Trophoblast cell (in vitro differentiated cells and primary cell): Measurements from ENCODE around the gene KCTD5.

Experiments
- DNase-seq, 2 donors: peaks; one replicate each; pipeline ENCODE4 v3.0.0-alpha.2; 2016
- H2AFZ ChIP-seq: 2 replicates; pipeline ENCODE4 v1.6.1; 2013; ENCODE audit warnings: low read length, moderate library complexity, mild to moderate bottlenecking; ENCODE audit not compliant: insufficient read depth, poor library complexity
- H2AK5ac ChIP-seq: 2 replicates; pipeline ENCODE4 v1.6.1; 2013; ENCODE audit warnings: mild to moderate bottlenecking, low read length
- H2BK120ac ChIP-seq: 2 replicates; pipeline ENCODE4 v1.6.1; 2013; ENCODE audit warnings: low read length, mild to moderate bottlenecking, moderate library complexity; ENCODE audit not compliant: insufficient read depth, poor library complexity
- H2BK12ac ChIP-seq: 2 replicates; pipeline ENCODE4 v1.6.1; 2013; ENCODE audit warnings: mild to moderate bottlenecking, low read length, moderate library complexity
- H2BK5ac ChIP-seq: 2 replicates; pipeline ENCODE4 v1.6.1; 2013; ENCODE audit warnings: low read length, low read depth, moderate library complexity, mild to moderate bottlenecking; ENCODE audit not compliant: poor library complexity
- H3K14ac ChIP-seq: 2 replicates; pipeline ENCODE4 v1.6.1; 2013; ENCODE audit warnings: mild to moderate bottlenecking, low read length
- H3K18ac ChIP-seq: 2 replicates; pipeline ENCODE4 v1.6.1; 2013; ENCODE audit warnings: mild to moderate bottlenecking, low read length
- H3K23ac ChIP-seq: 2 replicates; pipeline ENCODE4 v1.6.1; 2013; ENCODE audit warnings: low read length
- H3K27ac ChIP-seq: 2 replicates; pipeline ENCODE4 v1.5.1; 2013; ENCODE audit warnings: low read depth, mild to moderate bottlenecking, inconsistent platforms, low read length, moderate library complexity
- H3K27me3 ChIP-seq: 2 replicates; pipeline ENCODE4 v1.6.1; 2013; ENCODE audit warnings: inconsistent platforms, mild to moderate bottlenecking, low read length, moderate library complexity; ENCODE audit not compliant: insufficient read depth
- H3K36me3 ChIP-seq, 2 experiments: 1 replicate in 1 of 2; 2 replicates in 1 of 2; pipeline ENCODE4 v1.6.1; 2013; ENCODE audit warnings: low read length in 2 of 2, mild to moderate bottlenecking in 2 of 2, moderate library complexity in 1 of 2; ENCODE audit not compliant: insufficient read depth in 2 of 2, control insufficient read depth in 1 of 2
- H3K4ac ChIP-seq: 2 replicates; pipeline ENCODE4 v1.6.1; 2013; ENCODE audit warnings: low read depth, mild to moderate bottlenecking, low read length, moderate library complexity
- H3K4me1 ChIP-seq, 2 experiments: 1 replicate in 1 of 2; 2 replicates in 1 of 2; pipeline ENCODE4 v1.6.1; 2013; ENCODE audit warnings: low read length in 2 of 2, mild to moderate bottlenecking in 2 of 2, moderate library complexity in 1 of 2; ENCODE audit not compliant: insufficient read depth in 2 of 2, control insufficient read depth in 1 of 2
- H3K4me2 ChIP-seq: 2 replicates; pipeline ENCODE4 v1.6.1; 2013; ENCODE audit warnings: inconsistent platforms, mild to moderate bottlenecking, low read length, moderate library complexity
- H3K4me3 ChIP-seq: 2 replicates; pipeline ENCODE4 v1.5.1; 2013; ENCODE audit warnings: mild to moderate bottlenecking, low read depth, low read length, inconsistent platforms
- H3K79me1 ChIP-seq: one replicate; pipeline ENCODE4 v1.6.1; 2013; ENCODE audit warnings: low read length
- H3K79me2 ChIP-seq: 2 replicates; pipeline ENCODE4 v1.6.1; 2013; ENCODE audit warnings: low read length, mild to moderate bottlenecking; ENCODE audit not compliant: control insufficient read depth, insufficient read depth, poor library complexity
- H3K9ac ChIP-seq: 2 replicates; pipeline ENCODE4 v1.6.1; 2013; ENCODE audit warnings: mild to moderate bottlenecking, low read length
- H3K9me3 ChIP-seq: 2 replicates; pipeline ENCODE4 v1.6.1; 2013; ENCODE audit warnings: low read depth, mild to moderate bottlenecking, control low read depth, inconsistent platforms, low read length; ENCODE audit not compliant: insufficient read depth
- H4K12ac ChIP-seq: 2 replicates; pipeline ENCODE4 v1.6.1; 2013; ENCODE audit warnings: low read depth, mild to moderate bottlenecking, low read length, moderate library complexity
- H4K8ac ChIP-seq: 2 replicates; pipeline ENCODE4 v1.6.1; 2013; ENCODE audit warnings: low read depth, mild to moderate bottlenecking, low read length, moderate library complexity
- H4K91ac ChIP-seq: one replicate; pipeline ENCODE4 v1.6.1; 2013; ENCODE audit warnings: low read depth, mild to moderate bottlenecking, low read length, moderate library complexity
- WGBS: extraction: QIAGEN DNeasy Blood & Tissue Kit; methylation state at CpG from one replicate; pipeline ENCODE4 v1.1.7; 2013; ENCODE audit warnings: missing lambda C conversion rate; ENCODE audit not compliant: insufficient read length, insufficient coverage; ENCODE audit errors: extremely low coverage; 5-methylcytosine and 5-hydroxymethylcytosine counted together

Gene KCTD5

GRCh38 chr16:2755158-2755557, 72.8 kb downstream of the KCTD5 start:
- 100% methylated on average over 1 of the region's 3 CpGs for WGBS
- DNase-seq: no peak
- Histone ChIP-seq H3K4me3 (no peak overlapping the region), H3K79me1 (peaks cover 20% of the 10 kb centered on the region), H3K79me2 (peaks cover 46% of the 10 kb centered on the region), H4K12ac (no peak overlapping the region), H4K8ac (no peak overlapping the region), H3K14ac (no peak overlapping the region), H3K23ac (no peak overlapping the region), H3K36me3 (peaks cover 25 to 37% of the 10 kb centered on the region in 2 experiments), H3K9ac (no peak overlapping the region), H2BK120ac (no peak overlapping the region), H2BK5ac (no peak overlapping the region), H3K27me3 (no peaks in the 10 kb centered on the region), H2AK5ac (no peak overlapping the region), H3K4ac (peak overlapping the region; percentile 95), H3K4me2 (peak overlapping the region; percentile 6), H2BK12ac (no peak overlapping the region), H2AFZ (no peak overlapping the region), H4K91ac (no peak overlapping the region), H3K18ac (no peak overlapping the region), H3K4me1 (peaks cover 10 to 14% of the 10 kb centered on the region in 2 experiments), H3K9me3 (peaks cover under 1% of the 10 kb centered on the region), H3K27ac (no peak overlapping the region)

DNA sequence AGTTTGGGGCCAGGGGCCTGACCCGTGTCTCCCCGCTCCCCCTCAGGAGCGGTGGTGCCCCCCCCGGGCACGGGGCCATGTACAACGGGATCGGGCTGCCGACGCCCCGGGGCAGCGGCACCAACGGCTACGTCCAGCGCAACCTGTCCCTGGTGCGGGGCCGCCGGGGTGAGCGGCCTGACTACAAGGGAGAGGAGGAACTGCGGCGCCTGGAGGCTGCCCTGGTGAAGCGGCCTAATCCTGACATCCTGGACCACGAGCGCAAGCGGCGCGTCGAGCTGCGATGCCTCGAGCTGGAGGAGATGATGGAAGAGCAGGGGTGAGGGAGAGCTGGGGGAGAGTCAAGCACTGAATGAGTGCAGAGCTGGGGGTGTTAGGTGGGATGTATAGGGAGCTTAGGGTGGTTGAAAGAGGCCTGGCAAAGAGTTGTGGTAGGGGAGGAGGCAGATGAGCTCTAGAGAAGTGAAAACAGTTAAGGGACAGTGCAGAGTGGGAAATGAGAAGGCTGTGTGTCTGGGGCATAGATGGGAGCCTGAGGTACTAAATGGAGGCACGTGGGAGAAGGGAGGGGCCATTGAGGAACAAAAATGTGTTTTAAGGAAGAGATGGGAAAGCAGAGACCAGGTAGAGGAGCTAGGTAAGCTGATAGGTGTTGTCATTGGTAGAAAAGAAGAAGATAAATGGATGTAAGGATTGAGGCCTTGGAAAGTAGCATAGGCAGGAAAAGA, 74.1 kb downstream of the KCTD5 start:
- peak overlapping the region; percentile 28 for H4K12ac ChIP-seq
- H3K23ac ChIP-seq: no peak overlapping the region
- WGBS: no CpG with 5 or more reads among the region's 30 CpGs

DNA sequence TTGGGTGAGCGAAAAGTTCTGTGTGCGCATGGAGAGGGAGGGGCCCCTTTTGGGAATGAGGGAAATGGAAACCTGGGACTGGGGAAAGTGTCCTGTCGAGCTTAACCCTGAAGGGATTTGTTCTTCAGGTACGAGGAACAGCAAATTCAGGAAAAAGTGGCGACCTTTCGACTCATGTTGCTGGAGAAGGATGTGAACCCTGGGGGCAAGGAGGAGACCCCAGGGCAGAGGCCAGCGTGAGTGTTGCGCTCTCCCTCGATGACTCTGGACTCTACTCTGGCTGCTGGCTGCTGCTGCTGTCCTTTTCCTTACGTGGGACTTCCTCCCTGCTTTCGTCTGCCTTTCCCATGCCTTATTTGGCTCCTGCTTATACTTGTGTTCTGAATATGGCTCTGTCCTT, 75.0 kb downstream of the KCTD5 start:
- H2AK5ac ChIP-seq: no peak overlapping the region
- peaks cover 9% of the 10 kb centered on the region for H3K9me3 ChIP-seq
- DNase-seq: no peak
- peak overlapping the region; percentile 73 for H3K4ac ChIP-seq
- H3K4me1 ChIP-seq: peaks cover 5 to 9% of the 10 kb centered on the region in 2 experiments
- 100% methylated on average over 1 of the region's 11 CpGs for WGBS
- H2AFZ ChIP-seq: no peak overlapping the region
- H4K8ac ChIP-seq: no peak overlapping the region
- no peak overlapping the region for H3K4me2 ChIP-seq
- H3K14ac ChIP-seq: no peak overlapping the region
- H2BK5ac ChIP-seq: no peak overlapping the region
- H3K9ac ChIP-seq: no peak overlapping the region
- H3K27me3 ChIP-seq: no peaks in the 10 kb centered on the region
- no peak overlapping the region for H3K23ac ChIP-seq
- no peak overlapping the region for H3K4me3 ChIP-seq
- no peak overlapping the region for H3K18ac ChIP-seq
- H3K36me3 ChIP-seq: peaks cover 38 to 50% of the 10 kb centered on the region in 2 experiments
- peaks cover 37% of the 10 kb centered on the region for H3K79me2 ChIP-seq
- no peak overlapping the region for H2BK120ac ChIP-seq
- peaks cover 9% of the 10 kb centered on the region for H3K79me1 ChIP-seq
- H3K27ac ChIP-seq: no peak overlapping the region
- H2BK12ac ChIP-seq: no peak overlapping the region
- H4K91ac ChIP-seq: no peak overlapping the region
- no peak overlapping the region for H4K12ac ChIP-seq

More for the DNA sequence above, 74.1 kb downstream of the KCTD5 start:
- Histone ChIP-seq H3K18ac (no peak overlapping the region), H3K79me2 (peaks cover 43% of the 10 kb centered on the region), H4K91ac (no peak overlapping the region), H3K9me3 (peaks cover 3% of the 10 kb centered on the region), H2AFZ (no peak overlapping the region), H3K4me2 (no peak overlapping the region), H3K27ac (no peak overlapping the region), H3K4me3 (no peak overlapping the region), H4K8ac (no peak overlapping the region), H2BK12ac (no peak overlapping the region), H3K14ac (no peak overlapping the region), H3K79me1 (peaks cover 18% of the 10 kb centered on the region), H2BK5ac (no peak overlapping the region), H3K36me3 (peaks cover 29 to 41% of the 10 kb centered on the region in 2 experiments), H2BK120ac (no peak overlapping the region), H3K27me3 (no peaks in the 10 kb centered on the region), H3K9ac (no peak overlapping the region), H3K4me1 (peaks cover 7 to 11% of the 10 kb centered on the region in 2 experiments), H3K4ac (peak overlapping the region; percentile 89), H2AK5ac (no peak overlapping the region)
- DNase-seq: no peak
